OCI-LY7 (cell line): ENCODE results near the gene MGAT5B.

Experiments used
- EZH2phosphoT487 ChIP-seq: fragments of 200-600 bp; sonication (generic); IDR thresholded peaks from 2 replicates; pipeline ENCODE4 v1.6.1; 2018; ENCODE audit warnings: low read depth, borderline replicate concordance, mild to moderate bottlenecking, mixed run types, antibody characterized with exemption, low read length, moderate library complexity, mixed read lengths
- TF ChIP-seq, protein P1 (sequence below): fragments of 200-600 bp; sonication (generic); conservative IDR thresholded peaks from 2 replicates; pipeline ENCODE4 v1.5.1; 2014; ENCODE audit warnings: mild to moderate bottlenecking, antibody characterized with exemption, low read length, moderate library complexity, mixed read lengths

DNA sequence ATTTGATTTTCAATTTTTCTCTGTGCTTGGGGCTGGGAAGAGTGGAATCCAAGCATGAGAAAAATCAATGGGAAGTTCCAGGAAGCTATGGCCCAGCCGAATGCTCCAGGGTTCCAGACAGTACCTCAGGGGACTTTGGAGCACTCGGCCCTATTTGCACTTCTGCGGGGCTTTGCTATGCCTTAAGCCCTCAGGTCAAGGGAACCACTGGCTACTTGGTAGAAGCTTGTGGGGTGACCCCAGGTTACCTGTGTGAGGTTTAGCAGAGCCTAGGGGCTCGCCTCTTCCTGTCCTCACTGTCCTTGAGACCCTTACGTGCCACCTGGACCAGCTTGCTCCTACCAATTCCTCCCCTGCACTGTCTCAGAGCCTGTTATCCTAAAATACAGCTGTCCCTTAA lies 121.3 kb downstream of the MGAT5B start:
- TF ChIP-seq, protein P1, sequence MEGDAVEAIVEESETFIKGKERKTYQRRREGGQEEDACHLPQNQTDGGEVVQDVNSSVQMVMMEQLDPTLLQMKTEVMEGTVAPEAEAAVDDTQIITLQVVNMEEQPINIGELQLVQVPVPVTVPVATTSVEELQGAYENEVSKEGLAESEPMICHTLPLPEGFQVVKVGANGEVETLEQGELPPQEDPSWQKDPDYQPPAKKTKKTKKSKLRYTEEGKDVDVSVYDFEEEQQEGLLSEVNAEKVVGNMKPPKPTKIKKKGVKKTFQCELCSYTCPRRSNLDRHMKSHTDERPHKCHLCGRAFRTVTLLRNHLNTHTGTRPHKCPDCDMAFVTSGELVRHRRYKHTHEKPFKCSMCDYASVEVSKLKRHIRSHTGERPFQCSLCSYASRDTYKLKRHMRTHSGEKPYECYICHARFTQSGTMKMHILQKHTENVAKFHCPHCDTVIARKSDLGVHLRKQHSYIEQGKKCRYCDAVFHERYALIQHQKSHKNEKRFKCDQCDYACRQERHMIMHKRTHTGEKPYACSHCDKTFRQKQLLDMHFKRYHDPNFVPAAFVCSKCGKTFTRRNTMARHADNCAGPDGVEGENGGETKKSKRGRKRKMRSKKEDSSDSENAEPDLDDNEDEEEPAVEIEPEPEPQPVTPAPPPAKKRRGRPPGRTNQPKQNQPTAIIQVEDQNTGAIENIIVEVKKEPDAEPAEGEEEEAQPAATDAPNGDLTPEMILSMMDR: no peak
- no peak for TF ChIP-seq EZH2phosphoT487
